M059J (cell line): Measurements from ENCODE around the gene SCYGR4. TPM values are rescaled to one million over a fixed set of nuclear protein-coding genes. Genes with fewer than 3 reads are reported as not detected.
"Not testable (repeated sequence)": the region's sequence is repeated elsewhere in the genome, so short reads cannot be mapped to it uniquely, and the experiment has no call there.

Experiments used
- DNase-seq: peaks from one replicate; pipeline ENCODE4 v3.0.0-alpha.2; 2012; ENCODE audit warnings: low read depth
- total RNA-seq: library from RNA; depleted of rRNA; stranded (reverse); fragments of >200 nt; shearing (Covaris generic); gene quantifications from 2 replicates; pipeline ENCODE4 v1.2.3, GENCODE V29; 2014; rRNA removed

SCYGR4 gene
- total RNA-seq, 1 experiment from 2014 or later = not detected

GRCh38 chr2:227666631-227667170 is 49.4 kb downstream of the SCYGR4 start, which contains the start of gene SCYGR5:
SCYGR5 (plus strand) TSS chr2:227666804; CDS start chr2:227666804, 0 bp downstream.
- DNase-seq = not testable (repeated sequence)

Other genes with a start within 250 kb of the SCYGR4 start
- not detected in 2 replicates for gene TM4SF20, start 238.2 kb upstream of the SCYGR4 start, total RNA-seq
- gene SCYGR1, start 229.5 kb upstream of the SCYGR4 start, total RNA-seq = not detected in 2 replicates
- 75.3 and 98.4 TPM in 2 replicates for gene AGFG1, start 145.3 kb upstream of the SCYGR4 start, total RNA-seq
- gene SCYGR2, start 18.6 kb upstream of the SCYGR4 start, total RNA-seq = not detected in 2 replicates
- not detected in 2 replicates for gene SCYGR3, start 2.7 kb upstream of the SCYGR4 start, total RNA-seq
- not detected in 2 replicates for gene SCYGR5, start 49.3 kb downstream of the SCYGR4 start, total RNA-seq
- gene SLC19A3, start 100.5 kb downstream of the SCYGR4 start, total RNA-seq = not detected in 2 replicates
- gene SCYGR6, start 107.3 kb downstream of the SCYGR4 start, total RNA-seq = not detected in 2 replicates
- gene SCYGR7, start 110.8 kb downstream of the SCYGR4 start, total RNA-seq = not detected in 2 replicates
- gene SCYGR8, start 128.4 kb downstream of the SCYGR4 start, total RNA-seq = not detected in 2 replicates
- not detected in 2 replicates for gene CCL20, start 196.3 kb downstream of the SCYGR4 start, total RNA-seq